H1 (cell line): ENCODE data around the gene PPM1D. TPM values are rescaled to one million over a fixed set of nuclear protein-coding genes. Genes with fewer than 3 reads are reported as not detected.

ENCODE experiments used
- CTCF ChIA-PET: fragments of 300-600 bp; sonication (Branson Sonifier 250); formaldehyde crosslinking; loops from one replicate; lab custom pipeline; 2021; ENCODE audit not compliant: partially characterized antibody; lab: Charles Lee
- POLR2A ChIA-PET: fragments of 300-600 bp; sonication (Branson Sonifier 250); formaldehyde crosslinking; loops from one replicate; lab custom pipeline; 2021; ENCODE audit warnings: inconsistent platforms; ENCODE audit not compliant: partially characterized antibody; lab: Charles Lee
- DNase-seq, 2 experiments: peaks; one replicate each; pipeline versions ENCODE4 v3.0.0 to v3.0.0-alpha.2; 2010 to 2022; ENCODE audit warnings: low spot score in 2 of 2, low read depth in 1 of 2, mixed read lengths in 1 of 2
- FAIRE-seq: peaks from 2 replicates; lab custom pipeline; 2011; peaks lifted over from hg19 to GRCh38; lab: Jason Lieb, UNC
- H2AFZ ChIP-seq: 2 replicates; pipeline ENCODE4 v1.8.1; 2012; ENCODE audit warnings: low read length, inconsistent platforms
- H2AK5ac ChIP-seq: 2 replicates; pipeline ENCODE4 v1.6.1; 2013; ENCODE audit warnings: low read depth, low read length
- H2BK120ac ChIP-seq: replicated peaks from 2 replicates; pipeline ENCODE3; 2013; ENCODE audit warnings: low read depth, low read length, inconsistent platforms
- H2BK12ac ChIP-seq: 2 replicates; pipeline ENCODE4 v1.6.1; 2013; ENCODE audit warnings: low read depth, low read length
- H2BK15ac ChIP-seq: 2 replicates; pipeline ENCODE4 v1.6.1; 2013; ENCODE audit warnings: low read length
- H2BK20ac ChIP-seq: 2 replicates; pipeline ENCODE4 v1.6.1; 2013; ENCODE audit warnings: low read length
- H2BK5ac ChIP-seq: 2 replicates; pipeline ENCODE4 v1.6.1; 2013; ENCODE audit warnings: low read depth, low read length
- H3K14ac ChIP-seq: 2 replicates; pipeline ENCODE4 v1.6.1; 2013; ENCODE audit warnings: inconsistent platforms; ENCODE audit not compliant: insufficient read length
- H3K18ac ChIP-seq: 2 replicates; pipeline ENCODE4 v1.6.1; 2013; ENCODE audit warnings: low read length; ENCODE audit errors: extremely low read depth
- H3K23ac ChIP-seq: 2 replicates; pipeline ENCODE4 v1.6.1; 2013; ENCODE audit warnings: inconsistent platforms; ENCODE audit not compliant: insufficient read length
- H3K23me2 ChIP-seq: 2 replicates; pipeline ENCODE4 v1.6.1; 2013; ENCODE audit warnings: low read depth, low read length
- H3K27ac ChIP-seq: 2 replicates; pipeline ENCODE4 v1.6.1; 2011; ENCODE audit warnings: low read depth, low read length, inconsistent platforms
- H3K27me3 ChIP-seq, 4 experiments: replicated peaks in 1 of 4; 1 replicate in 1 of 4; 2 replicates in 3 of 4; pipeline versions ENCODE4 v1.6.1 to v1.8.1; 2011 to 2013; ENCODE audit warnings: low read length in 3 of 4, mild to moderate bottlenecking in 3 of 4, inconsistent platforms in 2 of 4, mixed read lengths in 2 of 4, moderate library complexity in 1 of 4; ENCODE audit not compliant: control insufficient read depth in 3 of 4, insufficient read depth in 3 of 4; ENCODE audit errors: extremely low read depth in 1 of 4
- H3K36me3 ChIP-seq, 4 experiments: 2 replicates each; pipeline versions ENCODE4 v1.6.1 to v1.8.1; 2011 to 2013; ENCODE audit warnings: mild to moderate bottlenecking in 4 of 4, low read length in 3 of 4, moderate library complexity in 2 of 4, control low read depth in 1 of 4, inconsistent platforms in 1 of 4; ENCODE audit not compliant: insufficient read depth in 4 of 4, control insufficient read depth in 2 of 4
- H3K4ac ChIP-seq: replicated peaks from 2 replicates; pipeline ENCODE3; 2013; ENCODE audit warnings: low read length, low read depth, mixed read lengths, inconsistent platforms; ENCODE audit not compliant: insufficient read length
- H3K4me1 ChIP-seq, 4 experiments: replicated peaks in 1 of 4; 1 replicate in 1 of 4; 2 replicates in 3 of 4; pipeline versions ENCODE4 v1.6.1 to v1.8.1; 2011 to 2013; ENCODE audit warnings: low read length in 3 of 4, inconsistent platforms in 2 of 4, mixed read lengths in 1 of 4; ENCODE audit not compliant: insufficient read depth in 4 of 4, control insufficient read depth in 3 of 4
- H3K4me2 ChIP-seq, 2 experiments: 2 replicates each; pipeline versions ENCODE4 v1.6.1 to v1.8.1; 2011 to 2013; ENCODE audit warnings: low read depth in 2 of 2, low read length in 2 of 2, control low read depth in 1 of 2, inconsistent platforms in 1 of 2, mild to moderate bottlenecking in 1 of 2; ENCODE audit not compliant: insufficient read depth in 1 of 2
- H3K4me3 ChIP-seq, 4 experiments: fragments of 200-600, 300-600 bp in 1 of 4; sonication (generic), shearing (Covaris generic), sonication (Bioruptor Twin) in 1 of 4; 2 replicates each; pipeline versions ENCODE4 v1.5.1 to v1.8.1; 2011 to 2016; ENCODE audit warnings: low read length in 4 of 4, low read depth in 3 of 4, control low read depth in 2 of 4, inconsistent platforms in 2 of 4, mild to moderate bottlenecking in 2 of 4, mixed read lengths in 1 of 4, moderate library complexity in 1 of 4; ENCODE audit not compliant: insufficient read depth in 2 of 4; ENCODE audit errors: extremely low read depth in 1 of 4
- H3K56ac ChIP-seq: replicated peaks from 2 replicates; pipeline ENCODE3; 2013; ENCODE audit warnings: low read depth, mild to moderate bottlenecking, mixed read lengths, low read length, inconsistent platforms; ENCODE audit not compliant: insufficient read length
- H3K79me1 ChIP-seq: 2 replicates; pipeline ENCODE4 v1.6.1; 2013; ENCODE audit warnings: low read depth, low read length, control low read depth
- H3K79me2 ChIP-seq, 2 experiments: 2 replicates each; pipeline versions ENCODE4 v1.6.1 to v1.8.1; 2012 to 2013; ENCODE audit warnings: low read length in 2 of 2, mild to moderate bottlenecking in 2 of 2, inconsistent platforms in 1 of 2; ENCODE audit not compliant: insufficient read depth in 2 of 2, control insufficient read depth in 1 of 2
- H3K9ac ChIP-seq, 4 experiments: replicated peaks in 1 of 4; 1 replicate in 1 of 4; 2 replicates in 3 of 4; pipeline versions ENCODE4 v1.6.1 to v1.8.1; 2011 to 2013; ENCODE audit warnings: low read depth in 3 of 4, low read length in 3 of 4, control low read depth in 2 of 4, mild to moderate bottlenecking in 2 of 4, moderate library complexity in 2 of 4, inconsistent platforms in 1 of 4; ENCODE audit errors: extremely low read depth in 1 of 4
- H3K9me3 ChIP-seq, 2 experiments: 2 replicates each; pipeline versions ENCODE4 v1.6.1 to v1.8.1; 2012 to 2013; ENCODE audit warnings: mild to moderate bottlenecking in 2 of 2, moderate library complexity in 2 of 2, control low read depth in 1 of 2, inconsistent platforms in 1 of 2, low read depth in 1 of 2, low read length in 1 of 2, mixed read lengths in 1 of 2; ENCODE audit not compliant: insufficient read depth in 2 of 2
- H4K20me1 ChIP-seq, 2 experiments: replicated peaks in 1 of 2; 2 replicates each; pipeline versions ENCODE3 to v1.8.1; 2011 to 2013; ENCODE audit warnings: inconsistent platforms in 2 of 2, low read length in 2 of 2, mild to moderate bottlenecking in 1 of 2; ENCODE audit not compliant: insufficient read depth in 2 of 2, control insufficient read depth in 1 of 2
- H4K5ac ChIP-seq: 2 replicates; pipeline ENCODE4 v1.6.1; 2013; ENCODE audit warnings: low read length, low read depth, mixed read lengths, inconsistent platforms; ENCODE audit not compliant: insufficient read length
- H4K8ac ChIP-seq: 2 replicates; pipeline ENCODE4 v1.8.0; 2013; ENCODE audit warnings: mild to moderate bottlenecking, moderate library complexity, low read length, inconsistent platforms; ENCODE audit not compliant: insufficient read depth; ENCODE audit errors: extremely low read depth
- H4K91ac ChIP-seq: replicated peaks from 2 replicates; pipeline ENCODE3; 2013; ENCODE audit warnings: low read length, mixed read lengths, inconsistent platforms; ENCODE audit not compliant: insufficient read length
- CBX8 ChIP-seq: fragments of 300-800, 300-1000 bp; sonication (generic); IDR thresholded peaks from 2 replicates; pipeline ENCODE4 v1.7.1; 2016; ENCODE audit warnings: low read depth, low read length, borderline replicate concordance
- CEBPB ChIP-seq: IDR thresholded peaks from 2 replicates; pipeline ENCODE4 v1.6.1; 2012; ENCODE audit warnings: low read depth, low read length
- CREB1 ChIP-seq: IDR thresholded peaks from 2 replicates; pipeline ENCODE4 v1.6.1; 2012; ENCODE audit warnings: inconsistent platforms
- EP300 ChIP-seq, 2 experiments: IDR thresholded peaks; 1 replicate in 1 of 2; 2 replicates in 1 of 2; pipeline ENCODE4 v1.6.1; 2011 to 2012; ENCODE audit warnings: low read depth in 2 of 2, low read length in 2 of 2, mild to moderate bottlenecking in 2 of 2, borderline replicate concordance in 1 of 2, inconsistent platforms in 1 of 2, moderate library complexity in 1 of 2
- NANOG ChIP-seq: IDR thresholded peaks from 2 replicates; pipeline ENCODE4 v1.6.1; 2011; ENCODE audit warnings: low read length, low read depth, mild to moderate bottlenecking, inconsistent platforms; ENCODE audit not compliant: insufficient read depth, poor library complexity, severe bottlenecking
- POLR2AphosphoS5 ChIP-seq: IDR thresholded peaks from 2 replicates; pipeline ENCODE4 v1.6.1; 2011; ENCODE audit warnings: low read depth, low read length
- RXRA ChIP-seq: IDR thresholded peaks from 2 replicates; pipeline ENCODE4 v1.6.1; 2011; ENCODE audit warnings: low read depth, mild to moderate bottlenecking, low read length, moderate library complexity; ENCODE audit not compliant: insufficient read depth
- SAP30 ChIP-seq: fragments of 300-600 bp; sonication (generic); IDR thresholded peaks from 2 replicates; pipeline ENCODE4 v1.7.1; 2012; ENCODE audit warnings: low read length, moderate library complexity, mild to moderate bottlenecking, inconsistent platforms; ENCODE audit not compliant: insufficient read depth, insufficient replicate concordance
- SIRT6 ChIP-seq: IDR thresholded peaks from one replicate; pipeline ENCODE4 v1.7.1; 2012; ENCODE audit warnings: low read length, inconsistent platforms
- SIX5 ChIP-seq: IDR thresholded peaks from 2 replicates; pipeline ENCODE4 v1.6.1; 2011; ENCODE audit warnings: mild to moderate bottlenecking, low read depth, low read length
- TCF12 ChIP-seq: IDR thresholded peaks from 2 replicates; pipeline ENCODE4 v1.6.1; 2011; ENCODE audit warnings: low read depth, mild to moderate bottlenecking, low read length
- WGBS, 2 experiments: shearing (Covaris generic) in 1 of 2; methylation state at CpG; one replicate each; pipeline versions ENCODE4 v1.1.6 to v1.1.7; 2013 to 2015; ENCODE audit warnings: low lambda C conversion rate in 2 of 2, mixed read lengths in 2 of 2, inconsistent platforms in 1 of 2, low coverage in 1 of 2, missing lambda C conversion rate in 1 of 2; ENCODE audit not compliant: insufficient replicate concordance in 2 of 2, insufficient coverage in 1 of 2, insufficient read length in 1 of 2; ENCODE audit errors: extremely low coverage in 1 of 2, missing lambda C conversion rate in 1 of 2; 5-methylcytosine and 5-hydroxymethylcytosine counted together
- polyA plus RNA-seq, 7 experiments: library from polyadenylated mRNA; depleted of rRNA in 3 of 7; stranded (reverse) in 5 of 7; unstranded in 2 of 7; fragments of >200 nt in 5 of 7; fragments of 200-250 nt in 2 of 7; gene quantifications; 1 replicate in 5 of 7; 2 replicates in 1 of 7; 4 replicates in 1 of 7; pipeline versions ENCODE4 v1.2.1 to v1.2.3, GENCODE V29; 2011 to 2013; ENCODE audit warnings: missing spikeins in 2 of 7, mixed read lengths in 2 of 7
- total RNA-seq: library from RNA; stranded (reverse); fragmentation: NEBNext Ultra II Directional; extraction: Animal tissue kit (Norgen Biotek cat#: 25700); gene quantifications from 2 replicates; pipeline ENCODE4 v1.2.1, GENCODE V29; 2021
- TF ChIP-seq, protein P1 (sequence below): IDR thresholded peaks from 2 replicates; pipeline ENCODE4 v1.6.1; 2011; ENCODE audit warnings: low read depth, mild to moderate bottlenecking, low read length; ENCODE audit not compliant: insufficient read depth
- TF ChIP-seq, protein P2 (sequence below): IDR thresholded peaks from 2 replicates; pipeline ENCODE4 v1.6.1; 2012; ENCODE audit warnings: inconsistent platforms

Gene PPM1D
- total and polyA plus RNA-seq, 2 of the 8 experiments (the other 6 are each of a cell fraction or from before 2014, with no cell fraction given), result 5.0 to 16.7 TPM

DNA sequence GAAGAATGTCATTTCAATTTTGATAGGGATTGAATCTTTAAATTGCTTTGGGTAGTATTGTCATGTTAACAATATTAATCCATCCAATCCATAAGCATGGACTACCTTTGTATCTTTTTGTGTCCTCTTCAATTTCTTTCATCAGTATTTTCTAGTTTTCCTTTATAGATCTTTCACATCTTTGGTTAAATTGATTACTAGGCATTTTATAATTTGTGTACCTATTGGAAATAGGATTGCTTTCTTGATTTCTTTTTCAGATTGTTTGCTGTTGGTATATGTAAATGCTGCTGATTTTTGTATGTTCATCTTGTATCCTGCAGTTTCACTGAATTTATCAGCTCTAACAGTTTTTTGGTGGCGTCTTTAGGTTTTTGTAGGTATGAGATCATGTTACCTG is 53.6 kb downstream of the PPM1D start:
- no peak overlapping the region for H3K4me3 ChIP-seq
- POLR2A ChIA-PET, result interaction anchor here (0.6 kb wide), 1 partner anchor 306 kb away, joined by 4 read pairs; no protein-coding TSS in a partner anchor
- H3K36me3 ChIP-seq, result peaks cover 0 to 11% (median 4%) of the 10 kb centered on the region in 4 experiments; a peak in 5 of 8 replicates
- H3K18ac ChIP-seq, result no peak overlapping the region
- no peaks in the 10 kb centered on the region for H3K27me3 ChIP-seq
- H3K4ac ChIP-seq, result no peak overlapping the region
- no peaks in the 10 kb centered on the region for H3K23me2 ChIP-seq
- no peak overlapping the region for H4K5ac ChIP-seq
- FAIRE-seq (no peak), DNase-seq (no peak)
- H2AK5ac ChIP-seq, result no peak overlapping the region
- no peaks in the 10 kb centered on the region for H3K4me1 ChIP-seq
- H3K27ac ChIP-seq, result no peak overlapping the region
- H3K4me2 ChIP-seq, result no peak overlapping the region
- no peak overlapping the region for H3K23ac ChIP-seq
- H3K9me3 ChIP-seq, result no peaks in the 10 kb centered on the region
- 96% methylated on average over 1 of the region's 1 CpG; no CpG with 5 or more reads in 1 of the 2 experiments for WGBS, 2 experiments
- no peaks in the 10 kb centered on the region; the same call in 1 of the 2 replicates for H3K79me1 ChIP-seq
- H2AFZ ChIP-seq, result no peak overlapping the region
- H2BK12ac ChIP-seq, result no peak overlapping the region
- peaks cover 0 to 18% of the 10 kb centered on the region in 2 experiments; a peak in 2 of 4 replicates for H3K79me2 ChIP-seq
- no peak overlapping the region for H2BK120ac ChIP-seq
- H2BK15ac ChIP-seq, result no peak overlapping the region
- no peak overlapping the region for H3K9ac ChIP-seq
- no peak overlapping the region for H3K14ac ChIP-seq
- H3K56ac ChIP-seq, result no peak overlapping the region
- no peaks in the 10 kb centered on the region for H4K20me1 ChIP-seq
- H2BK20ac ChIP-seq, result no peak overlapping the region
- H4K8ac ChIP-seq, result no peak overlapping the region
- H4K91ac ChIP-seq, result no peak overlapping the region
- H2BK5ac ChIP-seq, result no peak overlapping the region
- CTCF ChIA-PET, result interaction anchor here (1.1 to 2.0 kb wide), 2 partner anchors 13 to 15 kb away, joined by 4 to 12 read pairs; no protein-coding TSS in a partner anchor
- TF ChIP-seq RXRA (no peak), EP300 (IDR thresholded peaks at IDR 0.05; ENCODE audit: borderline replicate concordance in 1 of 2, low read depth in 2 of 2, low read length in 2 of 2) (no peak), POLR2AphosphoS5 (no peak), SIRT6 (no peak), SAP30 (no peak), TCF12 (no peak), CBX8 (no peak), NANOG (no peak), CREB1 (no peak), CEBPB (no peak), SIX5 (no peak)
- TF ChIP-seq, protein P1, sequence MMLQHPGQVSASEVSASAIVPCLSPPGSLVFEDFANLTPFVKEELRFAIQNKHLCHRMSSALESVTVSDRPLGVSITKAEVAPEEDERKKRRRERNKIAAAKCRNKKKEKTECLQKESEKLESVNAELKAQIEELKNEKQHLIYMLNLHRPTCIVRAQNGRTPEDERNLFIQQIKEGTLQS, result no peak
- TF ChIP-seq, protein P2, sequence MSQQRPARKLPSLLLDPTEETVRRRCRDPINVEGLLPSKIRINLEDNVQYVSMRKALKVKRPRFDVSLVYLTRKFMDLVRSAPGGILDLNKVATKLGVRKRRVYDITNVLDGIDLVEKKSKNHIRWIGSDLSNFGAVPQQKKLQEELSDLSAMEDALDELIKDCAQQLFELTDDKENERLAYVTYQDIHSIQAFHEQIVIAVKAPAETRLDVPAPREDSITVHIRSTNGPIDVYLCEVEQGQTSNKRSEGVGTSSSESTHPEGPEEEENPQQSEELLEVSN, result no peak
